Liver (tissue), 3 donors: ENCODE data around the gene WFIKKN1.

Experiments used
- ATF3 ChIP-seq: IDR thresholded peaks from 2 replicates; pipeline ENCODE4 v1.6.1; 2016; ENCODE audit warnings: antibody characterized with exemption
- EGR1 ChIP-seq, 2 donors: IDR thresholded peaks; 2 replicates each; pipeline ENCODE4 v1.6.1; 2016 to 2018; ENCODE audit warnings: antibody characterized with exemption in 2 of 2, low read depth in 2 of 2
- FOXA1 ChIP-seq: IDR thresholded peaks from 2 replicates; pipeline ENCODE4 v1.6.1; 2016; ENCODE audit warnings: antibody characterized with exemption
- GABPA ChIP-seq, 2 donors: IDR thresholded peaks in 1 of 2; conservative IDR thresholded peaks in 1 of 2; 2 replicates each; pipeline ENCODE4 v1.6.1; 2016; ENCODE audit warnings: antibody characterized with exemption in 2 of 2, mild to moderate bottlenecking in 1 of 2, moderate library complexity in 1 of 2
- HNF4A ChIP-seq, 2 donors: conservative IDR thresholded peaks; 2 replicates each; pipeline ENCODE4 v1.6.1; 2016; ENCODE audit warnings: antibody characterized with exemption in 2 of 2, mild to moderate bottlenecking in 2 of 2
- JUND ChIP-seq, 2 donors: IDR thresholded peaks; 2 replicates each; pipeline ENCODE4 v1.6.1; 2016; ENCODE audit warnings: antibody characterized with exemption in 2 of 2
- RAD21 ChIP-seq, 2 donors: IDR thresholded peaks; 2 replicates each; pipeline ENCODE4 v1.6.1; 2016; ENCODE audit warnings: antibody characterized with exemption in 2 of 2, mild to moderate bottlenecking in 2 of 2
- REST ChIP-seq: IDR thresholded peaks from 2 replicates; pipeline ENCODE4 v1.6.1; 2016; ENCODE audit warnings: antibody characterized with exemption, mild to moderate bottlenecking
- TAF1 ChIP-seq: conservative IDR thresholded peaks from 2 replicates; pipeline ENCODE4 v1.6.1; 2016; ENCODE audit warnings: antibody characterized with exemption, mild to moderate bottlenecking
- YY1 ChIP-seq: IDR thresholded peaks from 2 replicates; pipeline ENCODE4 v1.6.1; 2016; ENCODE audit warnings: antibody characterized with exemption, mild to moderate bottlenecking
- TF ChIP-seq, protein P1 (sequence below): fragments of 150-350 bp; IDR thresholded peaks from 2 replicates; pipeline ENCODE4 v1.5.1; 2017; ENCODE audit warnings: improper control_type of control experiment, low read depth, low read length; ENCODE audit not compliant: missing input control
- donor health status: healthy.
- donor health status: healthy.

- TF ChIP-seq, protein P1, sequence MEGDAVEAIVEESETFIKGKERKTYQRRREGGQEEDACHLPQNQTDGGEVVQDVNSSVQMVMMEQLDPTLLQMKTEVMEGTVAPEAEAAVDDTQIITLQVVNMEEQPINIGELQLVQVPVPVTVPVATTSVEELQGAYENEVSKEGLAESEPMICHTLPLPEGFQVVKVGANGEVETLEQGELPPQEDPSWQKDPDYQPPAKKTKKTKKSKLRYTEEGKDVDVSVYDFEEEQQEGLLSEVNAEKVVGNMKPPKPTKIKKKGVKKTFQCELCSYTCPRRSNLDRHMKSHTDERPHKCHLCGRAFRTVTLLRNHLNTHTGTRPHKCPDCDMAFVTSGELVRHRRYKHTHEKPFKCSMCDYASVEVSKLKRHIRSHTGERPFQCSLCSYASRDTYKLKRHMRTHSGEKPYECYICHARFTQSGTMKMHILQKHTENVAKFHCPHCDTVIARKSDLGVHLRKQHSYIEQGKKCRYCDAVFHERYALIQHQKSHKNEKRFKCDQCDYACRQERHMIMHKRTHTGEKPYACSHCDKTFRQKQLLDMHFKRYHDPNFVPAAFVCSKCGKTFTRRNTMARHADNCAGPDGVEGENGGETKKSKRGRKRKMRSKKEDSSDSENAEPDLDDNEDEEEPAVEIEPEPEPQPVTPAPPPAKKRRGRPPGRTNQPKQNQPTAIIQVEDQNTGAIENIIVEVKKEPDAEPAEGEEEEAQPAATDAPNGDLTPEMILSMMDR, result peak; percentile 43
- TF ChIP-seq FOXA1 (no peak), YY1 (no peak), TAF1 (no peak), REST (no peak), EGR1 (IDR thresholded peaks at IDR 0.05; ENCODE audit: low read depth in 2 of 2) (no peak), RAD21 (IDR thresholded peaks at IDR 0.05) (peak in 1 of 2 donors; percentile 48), JUND (IDR thresholded peaks at IDR 0.05) (no peak), HNF4A (conservative IDR thresholded peaks at IDR 0.05) (no peak), ATF3 (no peak), GABPA (IDR thresholded peaks at IDR 0.05 in 1 of 2, conservative IDR thresholded peaks at IDR 0.05 in 1 of 2) (peak in 1 of 2 donors; percentile 29)
These were observed 29.8 kb downstream of the WFIKKN1 start for GRCh38 chr16:660459-661183.
